GM08714 (cell line): ENCODE measurements around the gene OLFM4.
"Not testable (repeated sequence)": the region's sequence is repeated elsewhere in the genome, so short reads cannot be mapped to it uniquely, and the experiment has no call there.

Experiments used
- H3K4me3 ChIP-seq: fragments of 200-500 bp; sonication (Bioruptor generic); 2 replicates; pipeline ENCODE4 v1.5.1; 2014; ENCODE audit warnings: mild to moderate bottlenecking, low read length, inconsistent platforms
- ZNF274 ChIP-seq: IDR thresholded peaks from 2 replicates; pipeline ENCODE4 v1.6.1; 2012; ENCODE audit warnings: mild to moderate bottlenecking, low read depth, low read length

OLFM4 gene

GRCh38 chr13:53005626-53006025 lies 23.0 kb upstream of the OLFM4 start:
- TF ChIP-seq ZNF274, result no peak

DNA sequence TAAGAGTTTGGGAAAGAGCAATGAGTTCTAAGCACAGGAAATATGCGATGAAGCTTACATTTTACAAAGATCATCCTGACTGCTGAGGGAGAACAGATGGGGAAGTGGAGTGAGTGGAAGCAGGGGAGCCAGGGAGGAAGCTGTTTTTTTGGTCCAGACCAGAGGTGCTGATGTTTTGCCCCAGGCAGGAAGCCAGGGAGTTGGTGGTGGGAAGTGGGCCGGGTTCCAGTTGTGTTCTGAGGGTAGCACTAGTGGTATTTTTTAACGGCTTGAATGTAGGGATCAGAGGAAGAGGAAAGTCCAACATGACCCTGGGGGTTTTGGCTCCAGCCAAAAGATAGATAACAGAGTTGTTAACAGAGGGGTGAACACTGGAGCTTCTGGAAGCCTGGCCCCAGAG lies 20.7 kb upstream of the OLFM4 start:
- no peak overlapping the region for H3K4me3 ChIP-seq
- no peak for TF ChIP-seq ZNF274

More at GRCh38 chr13:53005626-53006025, 23.0 kb upstream of the OLFM4 start:
- no peak overlapping the region for H3K4me3 ChIP-seq

DNA sequence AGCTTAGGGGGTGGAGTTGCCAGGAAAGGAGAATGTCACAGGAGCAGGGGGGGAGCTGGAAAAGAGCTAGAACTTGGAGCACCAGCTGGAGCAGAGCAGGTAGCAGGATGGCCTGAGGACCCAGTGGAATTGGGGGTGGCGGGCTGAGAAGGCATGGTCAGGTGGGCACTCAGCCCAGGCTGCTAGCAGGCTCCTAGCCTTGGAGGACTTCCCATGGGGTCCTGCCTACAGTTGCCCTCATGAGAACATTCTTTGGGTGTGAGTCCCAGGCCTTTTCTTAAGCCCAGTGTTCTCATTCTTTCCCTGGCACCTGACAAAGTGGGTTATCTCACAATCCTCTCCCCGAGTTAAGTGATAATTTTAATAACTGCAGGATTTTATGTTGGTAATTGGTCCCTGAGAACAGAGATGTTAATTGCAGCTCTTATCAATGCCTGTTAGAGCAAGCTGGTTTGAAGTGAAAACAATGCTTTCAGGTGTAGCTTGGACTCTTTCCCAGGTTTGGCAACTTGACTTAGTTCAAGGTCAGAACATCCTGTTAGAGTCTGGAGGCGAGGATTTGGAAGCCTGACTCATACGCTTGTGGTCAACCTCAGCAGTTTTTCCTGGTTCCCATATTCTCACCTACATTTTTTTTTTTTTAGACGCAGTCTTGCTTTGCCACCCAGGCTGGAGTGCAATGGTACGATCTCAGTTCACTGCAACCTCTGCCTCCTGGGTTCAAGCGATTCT lies 18.1 kb upstream of the OLFM4 start:
- TF ChIP-seq ZNF274, result no peak
- H3K4me3 ChIP-seq, result no peak overlapping the region

DNA sequence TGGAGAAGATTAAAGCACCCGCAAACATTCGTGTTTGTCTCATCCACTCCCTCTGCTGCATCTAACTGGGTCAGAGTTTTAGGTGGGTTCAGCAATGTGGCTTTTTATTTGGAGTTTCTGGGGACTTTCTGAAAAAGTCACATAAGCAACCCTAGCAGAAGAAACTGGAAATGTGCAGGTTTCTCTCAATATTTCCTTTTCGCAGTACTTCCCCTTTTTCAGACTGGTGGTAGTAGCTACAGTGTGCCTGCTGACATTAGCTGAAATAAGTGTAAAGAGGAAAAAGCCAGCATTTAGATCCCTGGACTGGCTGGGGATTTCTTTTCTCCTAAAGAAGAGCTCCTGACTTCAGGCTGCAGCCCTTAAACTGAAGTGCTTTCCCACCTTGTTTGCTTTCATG lies 15.9 kb upstream of the OLFM4 start:
- no peak for TF ChIP-seq ZNF274
- H3K4me3 ChIP-seq, result no peak overlapping the region

GRCh38 chr13:53013113-53013512 lies 15.5 kb upstream of the OLFM4 start:
- no peak overlapping the region for H3K4me3 ChIP-seq
- TF ChIP-seq ZNF274, result no peak

- not testable (repeated sequence) for H3K4me3 ChIP-seq
These were observed 14.6 kb upstream of the OLFM4 start for GRCh38 chr13:53014018-53014417.

GRCh38 chr13:53014495-53015443 lies 13.8 kb upstream of the OLFM4 start:
- TF ChIP-seq ZNF274, result no peak

DNA sequence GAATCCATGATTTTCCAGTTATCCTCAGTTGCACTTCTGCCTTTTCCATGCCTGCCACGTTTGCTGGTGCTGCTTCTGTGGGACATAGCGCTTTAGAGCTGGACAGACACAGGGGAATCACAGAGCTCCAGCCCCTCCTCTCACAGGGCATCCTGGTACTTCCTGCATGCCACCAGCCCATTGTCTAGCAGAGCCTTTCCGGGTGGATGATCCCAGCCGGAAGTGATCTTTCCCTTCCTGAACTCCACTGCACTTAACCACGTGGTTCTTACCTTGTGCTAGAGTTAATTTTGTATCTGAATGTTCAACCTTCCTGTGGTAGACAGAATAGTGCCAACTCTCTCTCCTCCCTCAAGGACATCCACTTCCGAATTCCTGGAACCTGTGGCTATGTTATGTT lies 12.6 kb upstream of the OLFM4 start:
- no peak for TF ChIP-seq ZNF274

More at GRCh38 chr13:53014495-53015443, 13.8 kb upstream of the OLFM4 start:
- H3K4me3 ChIP-seq, result no peak overlapping the region

GRCh38 chr13:53017433-53017970 lies 11.1 kb upstream of the OLFM4 start:
- no peak overlapping the region for H3K4me3 ChIP-seq
- no peak for TF ChIP-seq ZNF274

More for the DNA sequence above, 12.6 kb upstream of the OLFM4 start:
- H3K4me3 ChIP-seq, result no peak overlapping the region

DNA sequence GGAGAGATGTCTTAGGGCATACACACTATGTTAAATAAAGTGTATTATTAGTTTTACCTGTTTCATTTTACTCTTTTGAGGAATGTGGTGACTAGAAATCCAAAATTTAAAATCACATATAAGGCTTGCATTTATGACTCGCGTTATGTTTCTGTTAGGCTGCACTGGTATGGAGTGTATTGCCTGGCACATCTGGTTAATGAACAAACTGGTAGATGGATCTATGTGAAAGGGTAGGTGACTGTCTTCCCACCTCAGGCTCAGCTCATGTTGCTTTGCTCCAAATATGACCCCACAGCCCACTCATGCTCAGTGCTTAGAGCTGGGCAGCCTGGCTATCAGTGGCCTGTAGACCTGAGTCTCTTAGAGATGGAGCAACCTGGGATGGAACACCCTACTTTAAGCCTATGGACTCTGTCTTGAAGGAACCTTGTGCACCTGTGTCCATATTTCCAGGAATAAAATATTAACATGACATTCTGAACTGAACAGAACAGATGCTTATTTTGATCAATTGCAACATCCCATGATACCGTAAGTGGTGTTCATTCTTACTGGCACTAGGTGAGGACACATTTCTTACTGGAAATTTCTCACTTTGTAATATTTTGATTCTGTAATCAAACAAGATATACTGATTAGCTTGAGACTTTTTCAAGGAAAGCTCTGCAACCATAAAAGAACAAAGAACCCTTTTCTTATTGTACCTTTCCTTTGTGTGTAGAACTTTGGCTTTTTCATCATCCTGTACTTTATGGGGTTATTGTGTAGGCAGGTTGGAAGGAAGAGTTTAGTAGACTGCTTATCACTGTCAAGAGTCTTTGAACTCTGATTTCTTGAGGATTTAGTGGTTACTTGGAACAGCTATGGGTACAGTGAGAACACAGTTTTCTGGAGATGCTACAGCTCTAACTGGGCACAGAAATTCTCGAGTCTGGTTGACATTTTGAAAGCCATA lies 9.6 kb upstream of the OLFM4 start:
- no peak overlapping the region for H3K4me3 ChIP-seq
- TF ChIP-seq ZNF274, result no peak

- no peak for TF ChIP-seq ZNF274
- H3K4me3 ChIP-seq, result no peak overlapping the region
These were observed 7.8 kb upstream of the OLFM4 start for GRCh38 chr13:53020764-53021335.

DNA sequence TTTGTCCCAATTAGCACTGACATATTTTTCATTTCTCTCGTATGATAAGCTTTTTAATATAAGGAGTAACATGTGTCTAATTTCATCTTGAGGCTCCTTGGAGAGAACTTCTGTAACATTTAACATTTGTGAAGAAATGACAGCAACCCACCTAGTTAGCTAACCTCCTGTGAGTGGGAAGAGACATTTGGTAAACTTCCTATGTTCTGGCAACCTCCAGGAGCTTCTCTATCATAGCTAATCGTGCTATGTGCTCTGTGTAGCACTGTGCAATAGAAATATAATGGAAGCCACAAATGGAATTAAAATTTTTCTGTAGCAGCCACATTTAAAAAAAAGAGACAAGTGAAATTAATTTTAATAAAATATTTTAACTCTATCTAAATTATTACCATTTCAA lies 5.4 kb upstream of the OLFM4 start:
- H3K4me3 ChIP-seq, result no peak overlapping the region
- no peak for TF ChIP-seq ZNF274

GRCh38 chr13:53028063-53028462 lies 550 bp upstream of the OLFM4 start:
- H3K4me3 ChIP-seq, result no peak overlapping the region
- no peak for TF ChIP-seq ZNF274
